ENCODE data around the gene ZNF474. TPM values are rescaled to one million over a fixed set of nuclear protein-coding genes. Genes with fewer than 3 reads are reported as not detected.

ZNF474 gene
- total and polyA plus RNA-seq, 2 donors from 2014 or later: 0.38 TPM; not detected in 1

GRCh38 chr5:122200865-122201264, 71.5 kb downstream of the ZNF474 start:
- Histone ChIP-seq H3K9ac (ENCODE audit: low read length in 3 of 3) (no peak overlapping the region), H3K9me3 (ENCODE audit: control insufficient read depth in 2 of 3, insufficient read depth in 1 of 3, low read length in 3 of 3) (no peaks in the 10 kb centered on the region), H3K27ac (ENCODE audit: low read depth in 2 of 2, low read length in 2 of 2) (no peak overlapping the region), H3K36me3 (ENCODE audit: control insufficient read depth in 2 of 3, insufficient read depth in 3 of 3, low read length in 3 of 3) (no peaks in the 10 kb centered on the region), H3K4me1 (ENCODE audit: control insufficient read depth in 2 of 3, insufficient read depth in 2 of 3, low read depth in 1 of 3, low read length in 3 of 3) (no peaks in the 10 kb centered on the region), H3K27me3 (ENCODE audit: control insufficient read depth, insufficient read depth, low read length) (no peaks in the 10 kb centered on the region), H3K4me3 (ENCODE audit: low read length in 3 of 3) (no peak overlapping the region)
- DNase-seq: no peak
- no peak for TF ChIP-seq CTCF (IDR thresholded peaks at IDR 0.05; ENCODE audit: borderline replicate concordance, extremely low read depth, insufficient read depth)
- intact Hi-C loops (cut with DNase I): no loop called here
- FAIRE-seq: no peak

- Histone ChIP-seq H3K9me3 (ENCODE audit: control insufficient read depth in 2 of 3, insufficient read depth in 1 of 3, low read length in 3 of 3) (no peaks in the 10 kb centered on the region), H3K9ac (ENCODE audit: low read length in 3 of 3) (no peak overlapping the region), H3K27me3 (ENCODE audit: control insufficient read depth, insufficient read depth, low read length) (no peaks in the 10 kb centered on the region), H3K4me1 (ENCODE audit: control insufficient read depth in 2 of 3, insufficient read depth in 2 of 3, low read depth in 1 of 3, low read length in 3 of 3) (no peaks in the 10 kb centered on the region), H3K36me3 (ENCODE audit: control insufficient read depth in 2 of 3, insufficient read depth in 3 of 3, low read length in 3 of 3) (no peaks in the 10 kb centered on the region), H3K4me3 (ENCODE audit: low read length in 3 of 3) (no peak overlapping the region), H3K27ac (ENCODE audit: low read depth in 2 of 2, low read length in 2 of 2) (no peak overlapping the region)
- peak in 1 of 5 donors; percentile 29 for DNase-seq
- TF ChIP-seq CTCF (IDR thresholded peaks at IDR 0.05; ENCODE audit: borderline replicate concordance, extremely low read depth, insufficient read depth): no peak
- intact Hi-C loops (cut with DNase I): no loop called here
- FAIRE-seq: no peak
Observed at GRCh38 chr5:122201365-122201764, 72.0 kb downstream of the ZNF474 start.

- Histone ChIP-seq H3K36me3 (ENCODE audit: control insufficient read depth in 2 of 3, insufficient read depth in 3 of 3, low read length in 3 of 3) (no peaks in the 10 kb centered on the region), H3K4me1 (ENCODE audit: control insufficient read depth in 2 of 3, insufficient read depth in 2 of 3, low read depth in 1 of 3, low read length in 3 of 3) (no peaks in the 10 kb centered on the region), H3K9me3 (ENCODE audit: control insufficient read depth in 2 of 3, insufficient read depth in 1 of 3, low read length in 3 of 3) (no peaks in the 10 kb centered on the region), H3K4me3 (ENCODE audit: low read length in 3 of 3) (no peak overlapping the region), H3K27ac (ENCODE audit: low read depth in 2 of 2, low read length in 2 of 2) (no peak overlapping the region), H3K9ac (ENCODE audit: low read length in 3 of 3) (no peak overlapping the region), H3K27me3 (ENCODE audit: control insufficient read depth, insufficient read depth, low read length) (no peaks in the 10 kb centered on the region)
- DNase-seq (no peak), FAIRE-seq (no peak)
- TF ChIP-seq CTCF (IDR thresholded peaks at IDR 0.05; ENCODE audit: borderline replicate concordance, extremely low read depth, insufficient read depth): no peak
- intact Hi-C loops (cut with DNase I): no loop called here
Observed at GRCh38 chr5:122202952-122203351, 73.6 kb downstream of the ZNF474 start.

Other genes with a start within 250 kb of the ZNF474 start
- 16.2 TPM for gene SRFBP1, start 167.6 kb upstream of the ZNF474 start, total RNA-seq
- 2.9 TPM for gene SRFBP1, start 167.6 kb upstream of the ZNF474 start, polyA plus RNA-seq (ENCODE audit: insufficient read depth, low read depth, low replicate concordance)
- 9.2 TPM for gene LOX, start 51.3 kb upstream of the ZNF474 start, total RNA-seq
- 3.4 TPM for gene LOX, start 51.3 kb upstream of the ZNF474 start, polyA plus RNA-seq (ENCODE audit: insufficient read depth, low read depth, low replicate concordance)
- gene SNCAIP, start 182.7 kb downstream of the ZNF474 start, total RNA-seq: 7.8 TPM
- 0.82 TPM for gene SNCAIP, start 182.7 kb downstream of the ZNF474 start, polyA plus RNA-seq (ENCODE audit: insufficient read depth, low read depth, low replicate concordance)